Upper lobe of right lung (tissue), 1 donor: Measurements from ENCODE around the gene QDPR. TPM values are rescaled to one million over a fixed set of nuclear protein-coding genes. Genes with fewer than 3 reads are reported as not detected.

Experiments
- ATAC-seq: fragments of 200-7000 bp; cut with Tn5 transposase; one replicate; pipeline ENCODE4 v1.9.1; 2020; ENCODE audit warnings: mild to moderate bottlenecking, moderate library complexity
- DNase-seq: peaks from one replicate; pipeline ENCODE4 v3.0.0-alpha.2; 2020
- H3K27ac ChIP-seq: fragments of 200-600 bp; one replicate; pipeline ENCODE4 v1.8.0; 2022
- H3K27me3 ChIP-seq: fragments of 200-600 bp; one replicate; pipeline ENCODE4 v1.8.0; 2022; ENCODE audit warnings: mild to moderate bottlenecking
- H3K36me3 ChIP-seq: fragments of 200-600 bp; one replicate; pipeline ENCODE4 v1.8.0; 2022
- H3K4me1 ChIP-seq: fragments of 200-600 bp; one replicate; pipeline ENCODE4 v1.8.0; 2022
- H3K4me3 ChIP-seq: fragments of 200-600 bp; one replicate; pipeline ENCODE4 v1.8.0; 2022; ENCODE audit warnings: mild to moderate bottlenecking
- H3K9me3 ChIP-seq: fragments of 200-600 bp; one replicate; pipeline ENCODE4 v1.8.0; 2022
- CTCF ChIP-seq: fragments of 200-600 bp; IDR thresholded peaks from one replicate; pipeline ENCODE4 v1.8.0; 2022; ENCODE audit warnings: antibody characterized with exemption
- intact Hi-C: fragments of 100-400 bp; cut with DNase I; formaldehyde crosslinking; loops from one replicate; pipeline ENCODE4 v1.11.0; 2022
- total RNA-seq: library from RNA; stranded (reverse); fragmentation: NEBNext Ultra II Directional; extraction: Animal tissue kit (Norgen Biotek cat#: 25700); gene quantifications from one replicate; pipeline ENCODE4 v1.2.1, GENCODE V29; 2021
- donor health status: DM: no; HTN: yes; CAD: no; lungs with severe emphysema.

Gene QDPR
- total RNA-seq, 1 donor from 2014 or later, result 38.2 TPM

- Histone ChIP-seq H3K9me3 (no peaks in the 10 kb centered on the region), H3K27ac (no peak within 1 kb of the TSS), H3K4me1 (peaks cover 19% of the 10 kb centered on the region), H3K4me3 (no peak within 1 kb of the TSS), H3K36me3 (no peaks in the 10 kb centered on the region), H3K27me3 (no peaks in the 10 kb centered on the region)
- DNase-seq (no peak), ATAC-seq (no peak)
- intact Hi-C loops, result no loop called here
- TF ChIP-seq CTCF, result no peak
These were observed 3.0 kb upstream of the QDPR start, which contains the start of gene CLRN2 for GRCh38 chr4:17514865-17515264. Gene CLRN2 (plus strand): TSS chr4:17515165. CDS start chr4:17515267, 102 bp downstream.

GRCh38 chr4:17512973-17513665, 1.2 kb upstream of the QDPR start:
- ATAC-seq, result no peak
- TF ChIP-seq CTCF, result no peak
- intact Hi-C loops, result no loop called here
- peaks cover 24% of the 10 kb centered on the region for H3K4me1 ChIP-seq
- no peaks in the 10 kb centered on the region for H3K9me3 ChIP-seq
- DNase-seq, result no peak
- peaks cover 9% of the 10 kb centered on the region for H3K36me3 ChIP-seq
- H3K4me3 ChIP-seq, result no peak overlapping the region
- no peaks in the 10 kb centered on the region for H3K27me3 ChIP-seq
- no peak overlapping the region for H3K27ac ChIP-seq

GRCh38 chr4:17511509-17511949, 361 bp downstream of the QDPR start:
- Histone ChIP-seq H3K27ac (peak overlapping the region; percentile 79), H3K4me3 (peak overlapping the region; percentile 75), H3K36me3 (peaks cover 21% of the 10 kb centered on the region), H3K27me3 (no peaks in the 10 kb centered on the region), H3K9me3 (no peaks in the 10 kb centered on the region), H3K4me1 (peaks cover 24% of the 10 kb centered on the region)
- peak; percentile 80 for ATAC-seq
- TF ChIP-seq CTCF, result no peak
- intact Hi-C loops, result no loop called here
- peak; percentile 87 for DNase-seq

- ATAC-seq, result peak; percentile 10
- peak overlapping the region; percentile 79 for H3K27ac ChIP-seq
- H3K36me3 ChIP-seq, result peaks cover 21% of the 10 kb centered on the region
- no peaks in the 10 kb centered on the region for H3K27me3 ChIP-seq
- H3K9me3 ChIP-seq, result no peaks in the 10 kb centered on the region
- no peak for TF ChIP-seq CTCF
- intact Hi-C loops, result no loop called here
- DNase-seq, result peak; percentile 70
- peak overlapping the region; percentile 75 for H3K4me3 ChIP-seq
- peaks cover 24% of the 10 kb centered on the region for H3K4me1 ChIP-seq
These were observed 839 bp downstream of the QDPR start for GRCh38 chr4:17511051-17511450.

- no peak for DNase-seq
- TF ChIP-seq CTCF, result no peak
- intact Hi-C loops, result no loop called here
- H3K9me3 ChIP-seq, result no peaks in the 10 kb centered on the region
- no peak overlapping the region for H3K4me3 ChIP-seq
- H3K36me3 ChIP-seq, result peaks cover 21% of the 10 kb centered on the region
- no peaks in the 10 kb centered on the region for H3K27me3 ChIP-seq
- H3K4me1 ChIP-seq, result peaks cover 24% of the 10 kb centered on the region
- H3K27ac ChIP-seq, result no peak overlapping the region
- no peak for ATAC-seq
These were observed 1.3 kb downstream of the QDPR start for GRCh38 chr4:17510582-17510981.
